ENCODE results near the gene PPIL3. TPM values are rescaled to one million over a fixed set of nuclear protein-coding genes. Genes with fewer than 3 reads are reported as not detected.

The PPIL3 gene
- polyA plus RNA-seq, 1 donor from 2014 or later = 109 TPM

- Histone ChIP-seq H3K4me2 (ENCODE audit: low read length) (no peak overlapping the region), H3K27me3 (ENCODE audit: insufficient read depth, low read depth, low read length) (no peaks in the 10 kb centered on the region), H3K36me3 (ENCODE audit: insufficient read depth, low read length) (no peaks in the 10 kb centered on the region), H3K9ac (ENCODE audit: low read length) (no peak overlapping the region), H2AFZ (ENCODE audit: low read depth, low read length) (no peak overlapping the region), H3K4me3 (ENCODE audit: low read length) (no peak overlapping the region), H3K9me2 (ENCODE audit: insufficient read depth, low read length) (no peaks in the 10 kb centered on the region), H4K20me1 (ENCODE audit: insufficient read depth) (no peaks in the 10 kb centered on the region), H3K9me3 (ENCODE audit: low read length) (no peaks in the 10 kb centered on the region), H3K79me2 (replicated peaks; ENCODE audit: insufficient read depth, low read length) (no peaks in the 10 kb centered on the region), H3K27ac (ENCODE audit: low read length) (no peak overlapping the region), H3F3A (ENCODE audit: insufficient read depth, low read length, poor library complexity, severe bottlenecking) (no peaks in the 10 kb centered on the region)
- no peak for TF ChIP-seq EZH2 (IDR thresholded peaks at IDR 0.05; ENCODE audit: borderline replicate concordance, insufficient read depth, low read length, poor library complexity, severe bottlenecking)
- TF ChIP-seq CTCF (IDR thresholded peaks at IDR 0.05; ENCODE audit: poor library complexity, severe bottlenecking) = no peak
- TF ChIP-seq TAF1 (IDR thresholded peaks at IDR 0.05; ENCODE audit: low read depth) = no peak
- TF ChIP-seq SMC3 (conservative IDR thresholded peaks at IDR 0.05; ENCODE audit: poor library complexity) = no peak
- no peak for TF ChIP-seq RAD21 (conservative IDR thresholded peaks at IDR 0.05)
- TF ChIP-seq REST (IDR thresholded peaks at IDR 0.05; ENCODE audit: borderline replicate concordance) = no peak
- no peak for TF ChIP-seq POLR2AphosphoS5 (IDR thresholded peaks at IDR 0.05)
- no peak for TF ChIP-seq MXI1 (conservative IDR thresholded peaks at IDR 0.05; ENCODE audit: poor library complexity, severe bottlenecking)
- no peak for TF ChIP-seq EP300 (conservative IDR thresholded peaks at IDR 0.05; ENCODE audit: poor library complexity, severe bottlenecking)
Observed at GRCh38 chr2:200913654-200914053, 24.8 kb upstream of the PPIL3 start.

- H3K4me2 ChIP-seq (ENCODE audit: low read length) = no peak overlapping the region
- H4K20me1 ChIP-seq (ENCODE audit: insufficient read depth) = no peaks in the 10 kb centered on the region
- TF ChIP-seq POLR2AphosphoS5 (IDR thresholded peaks at IDR 0.05) (no peak), REST (IDR thresholded peaks at IDR 0.05; ENCODE audit: borderline replicate concordance) (no peak), CTCF (IDR thresholded peaks at IDR 0.05; ENCODE audit: poor library complexity, severe bottlenecking) (no peak), EZH2 (IDR thresholded peaks at IDR 0.05; ENCODE audit: borderline replicate concordance, insufficient read depth, low read length, poor library complexity, severe bottlenecking) (no peak), TAF1 (IDR thresholded peaks at IDR 0.05; ENCODE audit: low read depth) (no peak), RAD21 (conservative IDR thresholded peaks at IDR 0.05) (no peak), SMC3 (conservative IDR thresholded peaks at IDR 0.05; ENCODE audit: poor library complexity) (no peak), MXI1 (conservative IDR thresholded peaks at IDR 0.05; ENCODE audit: poor library complexity, severe bottlenecking) (no peak), EP300 (conservative IDR thresholded peaks at IDR 0.05; ENCODE audit: poor library complexity, severe bottlenecking) (no peak)
- no peaks in the 10 kb centered on the region for H3K9me2 ChIP-seq (ENCODE audit: insufficient read depth, low read length)
- no peaks in the 10 kb centered on the region for H3K9me3 ChIP-seq (ENCODE audit: low read length)
- H2AFZ ChIP-seq (ENCODE audit: low read depth, low read length) = no peak overlapping the region
- no peak overlapping the region for H3K4me3 ChIP-seq (ENCODE audit: low read length)
- no peaks in the 10 kb centered on the region for H3K27me3 ChIP-seq (ENCODE audit: insufficient read depth, low read depth, low read length)
- no peak overlapping the region for H3K9ac ChIP-seq (ENCODE audit: low read length)
- no peaks in the 10 kb centered on the region for H3K79me2 ChIP-seq (replicated peaks; ENCODE audit: insufficient read depth, low read length)
- no peak overlapping the region for H3K27ac ChIP-seq (ENCODE audit: low read length)
- H3F3A ChIP-seq (ENCODE audit: insufficient read depth, low read length, poor library complexity, severe bottlenecking) = no peaks in the 10 kb centered on the region
- no peaks in the 10 kb centered on the region for H3K36me3 ChIP-seq (ENCODE audit: insufficient read depth, low read length)
Observed at GRCh38 chr2:200909958-200910357, 21.1 kb upstream of the PPIL3 start.
